Activated CD8-positive, alpha-beta memory T cell treated with anti-CD3 and anti-CD28 coated beads, Interleukin-2, amount 50 U/mL, for 24 hours (primary cell): ENCODE results near the gene PRPS1.
"Not testable (repeated sequence)": the region's sequence is repeated elsewhere in the genome, so short reads cannot be mapped to it uniquely, and the experiment has no call there.

ENCODE experiments used
- DNase-seq: peaks from one replicate; pipeline ENCODE4 v3.0.0-alpha.2; 2020; ENCODE audit errors: extremely low read depth

Gene PRPS1

DNA sequence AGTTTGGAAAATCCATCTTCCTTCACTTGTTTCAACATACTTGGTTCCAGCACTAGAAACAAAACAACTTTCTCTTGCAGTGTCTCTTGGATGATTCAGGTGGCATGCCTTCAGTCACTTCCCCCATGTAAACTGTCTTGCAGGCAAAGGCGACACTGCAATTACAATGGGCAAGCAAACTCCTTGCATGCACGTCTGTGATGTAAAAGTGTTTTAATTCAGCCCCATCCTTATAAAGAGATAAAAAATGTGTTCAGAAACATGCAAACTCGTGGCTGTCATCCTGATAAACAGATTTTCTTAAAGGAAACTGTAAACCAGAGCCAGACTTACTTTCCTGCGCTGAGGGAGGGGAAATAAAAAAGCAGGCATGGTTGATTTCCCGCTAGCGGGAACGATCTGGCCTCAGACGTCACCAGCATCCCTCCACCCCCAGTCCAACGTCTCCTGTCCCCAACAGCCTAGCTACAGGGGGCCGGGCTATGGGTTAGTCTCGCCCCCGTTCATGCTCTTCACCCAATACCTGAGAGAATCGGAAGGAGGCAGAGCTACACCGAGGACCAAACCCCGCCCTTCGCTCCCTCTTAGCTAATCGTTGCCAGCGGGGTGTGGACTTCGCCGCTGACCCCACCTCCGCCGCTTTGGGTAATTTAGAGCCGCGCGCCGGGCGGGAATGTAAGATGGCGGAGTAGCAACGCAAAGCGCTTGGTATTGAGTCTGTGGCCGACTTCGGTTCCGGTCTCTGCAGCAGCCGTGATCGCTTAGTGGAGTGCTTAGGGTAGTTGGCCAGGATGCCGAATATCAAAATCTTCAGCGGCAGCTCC is at the start of gene PRPS1:
Gene PRPS1, plus strand, starts transcription at position 673 of the 824 bp plus-strand sequence. Its CDS starts 119 bp downstream, at position 792.
- peak; percentile 70 for DNase-seq

DNA sequence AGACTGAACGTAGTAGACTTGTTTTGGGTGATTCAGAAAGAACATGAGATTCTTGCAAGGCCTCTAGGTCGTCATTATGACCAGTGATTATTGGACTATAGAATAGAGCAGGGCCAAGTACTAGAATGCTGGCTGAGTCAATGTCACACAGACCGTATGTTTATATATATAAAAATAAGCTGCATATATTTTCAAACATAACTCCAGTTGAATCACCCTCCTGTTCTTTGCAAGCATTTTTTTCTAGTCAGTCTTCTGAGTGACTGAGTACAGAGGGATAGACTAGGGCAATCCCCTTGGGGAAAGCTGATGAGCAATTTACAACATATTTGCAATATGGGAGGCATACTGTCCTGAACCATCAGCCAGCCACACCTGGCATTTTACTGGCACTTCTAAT is 48.4 kb upstream of the PRPS1 start:
- DNase-seq = no peak

DNA sequence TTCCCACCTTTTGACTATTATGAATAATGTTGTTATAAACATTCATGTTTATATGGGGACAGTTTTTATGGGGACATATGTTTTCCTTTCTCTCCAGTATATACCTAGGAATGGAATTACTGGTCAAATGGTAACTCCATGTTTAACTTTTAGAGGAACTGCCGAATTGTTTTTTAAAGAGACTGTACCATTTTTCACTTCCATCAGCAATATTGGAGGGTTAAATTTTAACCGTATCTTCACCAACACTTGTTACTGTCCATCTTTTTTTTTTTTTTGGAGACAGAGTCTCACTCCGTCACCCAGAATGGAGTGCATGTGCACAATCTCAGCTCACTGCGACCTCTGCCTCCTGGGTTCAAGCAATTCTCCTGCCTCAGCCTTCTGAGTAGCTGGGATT is 46.4 kb upstream of the PRPS1 start:
- DNase-seq = no peak

DNA sequence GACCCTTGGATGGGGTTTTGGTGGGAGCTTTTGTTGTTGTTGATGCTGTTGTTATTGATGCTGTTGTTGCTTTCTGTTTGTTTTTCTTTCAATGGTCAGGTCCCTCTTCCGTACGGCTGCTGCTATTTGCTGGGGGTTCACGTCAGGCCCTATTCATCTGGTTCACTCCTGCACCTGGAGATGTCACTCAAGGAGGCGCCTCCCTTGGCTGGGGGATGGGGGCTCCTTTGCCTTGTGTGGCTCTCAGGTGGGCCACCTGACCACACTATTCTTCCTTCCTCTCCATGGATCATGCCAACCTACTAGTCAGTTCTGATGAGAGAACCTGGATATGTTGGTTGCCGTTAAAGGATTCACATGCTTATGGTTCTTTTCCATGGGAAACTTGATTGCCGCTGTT is 39.1 kb upstream of the PRPS1 start:
- no peak for DNase-seq

DNA sequence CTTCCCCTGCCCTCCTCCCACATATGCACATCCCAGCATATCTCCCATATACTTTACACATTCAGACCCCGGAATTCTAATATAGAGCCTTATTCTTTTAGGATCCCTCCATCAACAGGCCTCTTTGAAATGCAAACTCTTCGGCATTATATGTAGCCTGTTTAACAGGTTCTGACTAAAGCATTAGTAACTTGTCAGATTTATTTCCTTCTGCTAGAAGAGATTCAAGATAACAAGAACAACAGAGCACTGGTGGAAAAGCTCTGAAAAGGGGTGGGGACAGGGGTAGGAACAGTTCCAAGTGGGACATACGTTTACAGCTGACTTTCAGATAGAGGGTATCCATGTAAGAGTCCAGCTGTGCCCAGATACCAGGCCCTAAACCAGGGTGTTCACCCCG is 31.7 kb upstream of the PRPS1 start:
- DNase-seq = no peak

DNA sequence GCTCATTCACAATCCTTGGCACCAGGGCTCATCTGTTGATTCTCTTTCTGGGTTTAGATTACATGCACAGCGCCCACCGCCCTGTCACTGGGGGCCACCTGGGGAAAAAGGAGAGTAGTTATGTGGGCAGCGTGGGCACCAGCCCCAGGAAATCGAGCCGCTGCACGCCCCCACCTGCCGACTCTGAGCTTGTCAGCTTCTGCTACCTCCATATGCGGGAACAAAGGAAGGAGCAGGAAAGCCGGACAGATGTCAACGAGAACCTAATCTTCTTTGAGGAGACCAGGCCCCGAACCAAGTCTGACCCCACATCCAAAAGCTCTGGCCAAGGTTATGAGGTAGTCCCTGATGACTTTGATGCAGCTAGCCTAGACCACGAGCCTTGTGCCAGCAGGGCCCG is 31.0 kb upstream of the PRPS1 start:
- no peak for DNase-seq

DNA sequence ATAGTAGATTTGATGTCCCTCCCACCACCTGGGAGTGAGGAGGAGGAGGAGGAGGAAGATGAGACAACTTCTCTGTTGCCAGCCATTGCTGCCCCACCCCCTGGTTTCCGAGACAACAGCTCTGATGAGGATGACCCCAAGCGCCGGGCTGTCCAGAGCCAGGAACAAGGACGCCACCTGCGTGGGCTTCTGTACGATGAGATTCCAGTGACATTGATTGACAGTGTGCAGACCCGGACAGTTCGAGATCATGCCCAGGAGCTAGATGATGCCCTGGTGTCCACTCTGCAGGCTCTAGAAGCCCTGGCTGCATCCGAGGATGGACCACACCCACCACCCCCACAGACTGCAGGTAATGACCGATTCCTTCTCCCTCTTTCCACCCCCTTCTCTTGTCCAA is 30.5 kb upstream of the PRPS1 start:
- DNase-seq = no peak

DNA sequence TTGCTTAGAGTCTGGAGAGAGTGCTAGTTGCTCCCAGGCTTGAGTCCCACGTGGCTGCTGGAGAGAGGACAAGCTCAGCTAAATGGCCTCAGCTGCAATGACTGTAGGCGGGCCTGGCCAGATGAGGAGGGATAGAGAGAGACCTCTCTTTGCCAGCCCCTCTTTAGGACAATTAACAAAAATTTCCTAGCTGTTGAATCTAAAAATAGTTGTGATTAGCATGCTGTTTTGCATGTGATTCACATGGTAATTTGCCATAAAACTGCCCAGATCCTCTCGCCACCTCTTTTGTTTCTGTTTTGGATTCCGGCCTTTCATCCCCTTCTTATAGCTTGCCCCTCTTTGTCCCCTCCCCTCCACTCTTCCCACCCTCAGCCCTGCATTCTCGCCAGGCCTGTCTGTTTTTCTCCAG is 28.9 kb upstream of the PRPS1 start:
- DNase-seq = no peak

DNA sequence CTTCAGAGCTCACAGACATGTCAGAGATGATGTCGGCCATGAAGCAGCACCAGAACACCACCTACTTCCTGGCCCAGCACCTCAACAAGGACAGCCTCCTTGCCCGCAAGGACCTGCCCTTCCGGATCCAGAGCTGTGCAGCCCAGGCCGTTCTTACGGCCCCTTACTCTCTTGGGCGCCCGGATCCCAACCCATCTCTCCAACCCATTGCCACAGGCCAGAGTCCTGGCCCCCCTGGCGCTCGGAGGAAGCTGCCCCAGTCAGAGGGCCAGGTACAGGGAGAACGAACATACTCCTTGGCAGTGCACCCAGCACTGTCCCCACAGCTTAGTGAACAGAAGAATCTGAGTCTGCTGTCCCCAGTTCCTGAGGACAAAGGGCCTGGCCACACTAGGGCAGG is 27.9 kb upstream of the PRPS1 start:
- no peak for DNase-seq

DNA sequence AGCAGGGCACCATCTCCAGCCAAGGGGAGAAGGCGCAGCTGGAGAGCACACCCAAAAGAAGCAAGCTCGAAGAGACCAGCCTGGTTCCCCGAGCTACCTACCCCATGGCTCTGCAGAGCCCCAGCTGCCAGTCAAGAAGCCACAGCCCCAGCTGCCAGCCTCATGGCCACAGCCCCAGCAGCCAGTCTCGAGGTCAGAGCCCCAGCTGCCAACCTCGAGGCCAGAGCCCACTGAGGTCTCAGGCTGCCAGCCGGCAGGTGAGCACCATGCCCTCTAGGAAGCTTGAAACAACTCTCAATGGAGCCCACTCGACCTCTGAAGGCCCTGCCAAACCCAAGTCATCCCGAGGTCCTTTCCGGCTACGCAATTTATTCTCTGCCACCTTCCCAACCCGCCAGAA is 27.0 kb upstream of the PRPS1 start:
- DNase-seq = no peak

DNA sequence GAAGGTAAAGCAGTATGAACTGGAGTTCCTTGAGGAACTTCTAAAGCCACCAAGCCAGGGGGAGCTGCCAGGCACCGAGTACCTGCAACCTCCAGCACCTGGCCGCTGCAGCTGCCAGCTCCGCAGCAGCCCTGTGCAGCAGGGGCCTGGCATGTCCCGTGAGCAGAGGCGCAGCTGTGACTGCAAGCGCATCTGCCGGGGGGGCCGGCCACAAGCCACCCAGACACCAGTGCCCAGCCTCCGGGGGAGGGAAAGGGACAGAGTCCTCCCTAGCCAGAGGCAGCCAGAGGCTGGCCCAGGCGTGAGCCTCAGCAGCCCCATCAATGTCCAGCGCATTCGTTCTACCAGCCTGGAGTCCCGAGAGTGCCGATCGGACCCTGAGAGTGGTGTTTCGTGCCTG is 26.6 kb upstream of the PRPS1 start:
- no peak for DNase-seq

DNA sequence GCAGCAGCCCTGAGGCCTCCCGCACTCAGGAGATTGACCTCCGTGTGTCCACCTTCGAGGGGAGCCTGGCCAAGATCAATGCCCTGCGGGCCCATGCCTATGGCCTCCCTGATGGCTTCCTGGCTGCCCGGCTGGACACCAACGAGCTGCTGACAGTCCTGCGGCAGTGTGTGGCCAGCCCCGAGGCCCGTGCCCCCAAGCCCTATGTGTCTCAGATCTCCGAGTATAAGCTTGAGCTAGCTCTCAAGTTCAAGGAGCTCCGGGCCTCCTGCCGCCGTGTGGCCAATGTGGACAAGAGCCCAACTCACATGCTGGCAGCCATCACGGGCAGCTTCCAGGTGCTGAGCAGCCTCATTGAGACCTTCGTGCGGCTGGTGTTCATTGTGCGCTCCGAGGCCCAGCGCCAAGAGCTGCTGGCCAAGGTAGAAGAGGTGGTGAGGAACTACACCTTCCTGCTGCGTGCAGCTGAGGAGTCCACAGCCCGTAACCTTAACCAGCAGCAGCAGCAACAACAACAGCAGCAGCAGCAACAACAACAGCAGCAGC is 25.5 kb upstream of the PRPS1 start:
- no peak for DNase-seq

DNA sequence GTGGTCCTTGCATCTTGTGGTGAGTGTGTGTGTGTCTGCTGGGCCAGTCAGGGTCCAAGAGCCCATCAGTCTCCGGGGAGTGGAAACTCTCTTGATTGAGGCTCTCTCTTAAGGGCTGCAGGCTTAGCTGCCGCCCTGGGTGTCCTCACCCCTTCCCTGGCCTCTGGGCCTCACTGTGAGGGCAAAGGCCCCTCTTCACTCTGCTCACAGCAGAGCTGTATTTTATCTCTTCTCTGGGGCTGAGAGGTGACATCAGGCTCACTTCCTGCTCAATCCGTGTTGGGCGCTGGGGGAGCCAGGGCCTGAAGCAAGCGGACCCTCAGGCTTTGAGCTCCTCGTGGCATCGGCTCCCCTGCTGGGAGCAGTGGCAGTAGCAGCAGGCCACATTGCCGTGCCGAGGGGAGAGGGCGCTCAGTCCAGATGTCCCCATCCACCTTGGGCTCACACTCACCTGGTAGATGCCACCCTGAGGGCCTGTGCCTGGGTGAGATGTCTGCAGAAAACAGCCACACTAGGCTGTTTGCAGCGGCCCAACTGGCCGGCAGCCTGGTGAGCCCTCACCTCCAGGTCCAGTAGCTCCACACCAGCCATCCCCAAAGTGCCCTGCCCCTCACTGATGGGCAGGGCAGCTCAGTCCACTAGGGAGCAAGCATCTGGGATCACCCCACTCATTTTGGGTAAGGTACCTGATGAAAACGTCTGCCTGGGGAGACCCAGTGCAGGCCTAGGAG is 24.7 kb upstream of the PRPS1 start:
- DNase-seq = no peak

DNA sequence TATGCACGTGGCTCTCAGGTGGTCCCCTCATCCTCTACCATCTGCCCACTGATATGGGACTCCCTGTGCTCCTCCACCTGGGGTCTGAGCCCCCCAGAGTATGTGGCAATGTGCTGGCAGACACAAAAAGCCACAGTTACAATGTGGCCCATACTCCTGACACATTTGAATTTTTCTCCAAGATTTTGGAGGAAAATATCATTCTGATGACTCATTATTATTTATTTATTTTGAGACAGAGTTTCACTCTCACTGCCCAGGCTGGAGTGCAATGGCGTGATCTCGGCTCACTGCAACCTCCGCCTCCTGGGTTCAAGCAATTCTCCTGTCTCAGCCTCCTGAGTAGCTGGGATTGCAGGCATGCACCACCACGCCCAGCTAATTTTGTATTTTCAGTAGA is 19.2 kb upstream of the PRPS1 start:
- DNase-seq = not testable (repeated sequence)

DNA sequence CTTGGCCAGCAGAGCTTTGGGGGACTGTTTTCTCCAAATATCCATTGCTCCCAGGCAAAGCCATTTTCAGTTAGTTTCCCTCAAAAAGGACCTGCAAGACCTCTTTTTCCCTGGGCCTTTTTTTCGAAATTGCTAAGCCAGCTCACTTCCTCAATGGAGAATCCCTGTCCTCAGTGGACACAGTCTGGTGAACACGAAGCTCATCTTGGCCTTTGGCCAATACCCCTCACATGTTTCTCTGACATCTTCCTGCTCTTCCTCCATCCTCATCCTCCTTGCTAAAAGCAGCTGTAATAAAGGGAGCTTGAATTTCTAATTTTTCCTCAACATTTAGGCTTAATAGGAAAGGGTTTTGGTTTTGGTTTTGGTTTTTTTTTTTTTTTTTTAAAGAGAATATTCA is 17.6 kb upstream of the PRPS1 start:
- no peak for DNase-seq

DNA sequence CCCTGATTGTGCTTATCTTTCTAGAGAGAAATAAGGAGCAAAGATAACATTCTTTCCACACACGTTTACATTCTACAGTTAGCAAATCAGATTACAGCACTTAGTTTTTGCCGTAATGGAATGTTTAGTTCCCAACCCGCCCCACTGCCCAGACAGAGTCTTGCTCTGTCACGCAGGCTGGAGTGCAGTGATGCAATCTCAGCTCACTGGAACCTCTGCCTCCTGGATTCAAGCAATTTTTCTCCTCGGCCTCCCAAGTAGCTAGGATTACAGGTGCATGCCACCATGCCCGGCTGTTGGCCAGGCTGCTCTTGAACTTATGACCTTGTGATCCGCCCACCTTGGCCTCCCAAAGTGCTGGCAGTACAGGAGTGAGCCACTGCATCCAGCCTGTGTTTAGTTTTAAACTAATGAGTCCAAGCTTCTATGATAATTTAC is 8.4 kb upstream of the PRPS1 start:
- no peak for DNase-seq

DNA sequence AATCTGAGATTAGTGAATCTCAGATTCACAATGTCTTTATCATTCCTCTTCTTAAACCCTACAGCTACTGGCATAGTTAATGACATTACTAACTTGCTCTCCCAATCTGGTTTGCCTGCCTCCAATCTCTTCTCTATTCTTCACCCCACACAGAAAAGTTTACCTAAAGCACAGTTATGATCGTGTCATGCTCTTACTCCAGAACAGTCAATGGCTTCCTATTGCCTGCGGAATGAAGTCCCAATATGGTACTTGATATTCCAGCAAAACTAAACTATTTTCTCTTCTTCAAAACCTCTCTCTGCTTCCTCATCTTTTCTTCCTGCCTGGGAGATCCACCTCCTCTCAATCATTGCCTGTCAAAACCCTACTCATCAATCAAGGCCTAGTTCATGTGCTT is 3.4 kb upstream of the PRPS1 start:
- no peak for DNase-seq

DNA sequence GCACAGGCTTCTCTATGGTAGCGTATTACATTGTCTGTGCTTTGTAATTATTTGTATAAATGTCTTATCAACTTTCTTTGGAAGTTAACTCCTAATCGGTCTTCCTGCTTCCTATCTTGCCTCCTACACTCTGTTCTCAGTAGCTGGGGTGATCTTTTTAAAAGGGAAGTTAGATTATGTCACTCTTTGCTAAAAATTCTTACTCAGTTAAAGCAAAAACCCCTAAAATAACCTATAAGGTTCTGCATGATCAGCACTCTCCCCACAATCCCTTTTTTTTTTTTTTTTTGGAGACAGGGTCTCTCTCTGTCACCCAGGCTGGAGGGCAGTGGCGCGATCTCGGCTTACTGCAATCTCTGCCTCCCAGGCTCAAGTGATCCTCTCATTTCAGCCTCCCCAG is 2.6 kb upstream of the PRPS1 start:
- DNase-seq = no peak

DNA sequence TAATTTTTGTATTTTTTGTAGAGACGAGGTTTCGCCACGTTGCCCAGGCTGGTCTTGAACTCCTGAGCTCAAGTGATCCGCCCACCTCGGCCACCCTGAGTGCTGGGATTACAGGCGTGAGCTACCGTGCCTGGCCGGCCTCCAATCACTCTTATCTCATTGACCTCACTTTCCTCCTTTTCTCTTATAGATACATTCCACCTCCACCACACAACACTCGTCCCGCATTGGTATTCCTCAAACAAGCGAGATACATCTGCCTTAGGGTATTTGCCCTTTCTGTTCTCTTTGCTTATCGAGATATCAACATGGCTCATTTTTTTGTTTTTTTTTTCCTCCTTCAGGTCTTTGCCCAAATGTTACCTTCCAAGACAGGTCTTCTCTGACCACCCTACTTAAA is 1.8 kb upstream of the PRPS1 start:
- no peak for DNase-seq

DNA sequence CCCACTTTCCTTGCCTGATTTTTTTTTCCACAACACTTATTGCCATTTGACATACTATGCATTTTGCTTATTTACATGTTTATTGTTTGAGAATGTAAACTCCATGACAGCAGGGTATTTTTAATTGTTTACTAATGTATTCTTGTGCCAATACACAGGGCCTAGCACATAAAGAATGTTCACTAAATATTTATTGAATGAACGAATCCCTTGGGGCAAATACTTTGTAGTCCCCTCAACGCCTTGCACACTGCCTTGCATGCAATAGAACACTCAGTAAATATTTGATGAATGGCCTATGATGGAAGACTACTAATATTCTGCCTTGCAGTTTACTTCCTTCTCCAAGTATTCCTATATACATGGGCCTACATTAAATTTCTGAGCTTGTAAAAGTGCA is 1.4 kb upstream of the PRPS1 start:
- no peak for DNase-seq

DNA sequence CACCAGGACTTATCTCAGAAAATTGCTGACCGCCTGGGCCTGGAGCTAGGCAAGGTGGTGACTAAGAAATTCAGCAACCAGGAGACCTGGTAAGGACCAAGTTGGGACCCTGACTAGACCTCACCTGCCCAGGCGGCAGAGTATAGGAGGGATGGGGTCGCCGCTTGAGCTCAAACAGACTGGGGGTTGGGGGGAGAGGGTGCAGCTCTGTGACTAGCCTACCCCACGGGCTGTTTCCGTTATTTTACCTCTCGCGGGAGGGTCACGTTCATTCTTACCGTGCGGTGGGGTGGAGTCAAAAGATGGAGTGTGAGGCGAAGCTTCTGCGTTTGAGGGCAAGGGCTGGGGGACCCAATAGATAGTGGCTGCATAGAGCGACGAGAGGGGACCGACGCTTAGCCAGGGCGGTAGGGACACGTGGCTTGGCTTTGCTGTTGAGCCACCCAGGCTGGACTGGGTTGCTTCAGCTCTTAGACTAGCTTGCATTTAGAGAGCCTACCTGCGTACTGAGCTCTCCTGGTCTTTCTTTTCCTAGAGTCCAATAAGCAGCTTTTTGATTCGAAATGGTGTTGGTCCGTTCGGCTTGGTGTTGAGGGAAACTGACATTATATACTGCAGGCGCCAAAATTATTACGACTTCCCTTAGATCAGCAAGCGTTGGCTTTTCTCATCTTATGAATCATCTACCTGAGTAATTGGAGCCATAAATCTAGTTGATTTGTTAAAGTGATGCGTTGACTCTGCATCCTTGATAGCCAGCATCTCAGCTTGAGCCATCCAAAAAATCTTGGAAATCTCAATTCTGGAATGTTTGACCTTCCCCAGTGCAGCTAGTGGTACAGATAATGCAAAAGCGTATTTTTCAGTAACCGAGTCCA is 591 bp downstream of the PRPS1 start:
- DNase-seq = peak; percentile 2

DNA sequence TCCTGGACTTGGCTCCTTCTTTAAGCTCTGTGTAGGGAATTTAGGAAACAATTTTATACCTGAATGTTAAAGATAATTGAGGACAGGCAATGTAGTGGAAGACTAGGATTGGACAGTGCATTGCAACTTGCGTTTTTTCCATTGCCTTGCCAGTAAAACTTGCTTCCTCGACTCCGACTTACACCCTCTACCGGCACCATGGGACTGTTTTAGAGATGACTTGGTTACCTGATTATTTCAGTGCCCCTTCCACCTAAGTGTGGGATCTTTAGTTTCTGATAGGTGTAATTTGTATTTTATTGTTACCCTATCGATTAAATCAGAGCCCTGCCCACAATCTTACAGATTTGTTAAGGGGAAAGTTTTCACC is 1.2 kb downstream of the PRPS1 start:
- no peak for DNase-seq
